A673 (cell line): ENCODE results near the gene CD300LF. TPM values are rescaled to one million over a fixed set of nuclear protein-coding genes. Genes with fewer than 3 reads are reported as not detected.

ENCODE experiments used
- BruUV-seq: library from RNA; stranded (reverse); fragments of 400-500 nt; replicated peaks from 2 replicates; lab custom pipeline; 2021; lab: Mats Ljungman, UMichigan
- CTCF ChIA-PET: fragments of 300-600 bp; sonication (Branson Sonifier 250); formaldehyde crosslinking; loops from one replicate; lab custom pipeline; 2022; ENCODE audit warnings: antibody characterized with exemption; lab: Charles Lee
- POLR2A ChIA-PET: fragments of 300-600 bp; sonication (Branson Sonifier 250); formaldehyde crosslinking; loops from one replicate; lab custom pipeline; 2022; ENCODE audit warnings: antibody characterized with exemption; ENCODE audit not compliant: low non-redundant PET; lab: Charles Lee
- DNase-seq: peaks from one replicate; pipeline ENCODE4 v3.0.0-alpha.2; 2015; ENCODE audit warnings: low spot score
- H3K27ac ChIP-seq: fragments of 200-600 bp; sonication (generic); 2 replicates; pipeline ENCODE4 v1.5.1; 2016; ENCODE audit warnings: mixed run types, low read depth, mild to moderate bottlenecking, mixed read lengths, antibody characterized with exemption, low read length; ENCODE audit not compliant: poor library complexity, severe bottlenecking
- H3K27me3 ChIP-seq: fragments of 200-600 bp; sonication (generic); replicated peaks from 2 replicates; pipeline ENCODE4 v1.6.1; 2017; ENCODE audit warnings: mixed run types, low read depth, mild to moderate bottlenecking, mixed read lengths, antibody characterized with exemption, low read length; ENCODE audit not compliant: insufficient read depth, poor library complexity
- H3K36me3 ChIP-seq: fragments of 200-600 bp; sonication (generic); 2 replicates; pipeline ENCODE4 v1.6.1; 2016; ENCODE audit warnings: mixed run types, mild to moderate bottlenecking, mixed read lengths, antibody characterized with exemption, low read length; ENCODE audit not compliant: insufficient read depth, poor library complexity, severe bottlenecking
- H3K4me1 ChIP-seq: fragments of 200-600 bp; sonication (generic); 2 replicates; pipeline ENCODE4 v1.6.1; 2017; ENCODE audit warnings: mixed run types, mild to moderate bottlenecking, mixed read lengths, antibody characterized with exemption, low read length; ENCODE audit not compliant: insufficient read depth, poor library complexity, severe bottlenecking
- H3K4me3 ChIP-seq: fragments of 200-600 bp; sonication (generic); 2 replicates; pipeline ENCODE4 v1.5.1; 2016; ENCODE audit warnings: low read depth, mixed run types, mild to moderate bottlenecking, mixed read lengths, low read length; ENCODE audit not compliant: poor library complexity, severe bottlenecking
- H3K9me3 ChIP-seq: fragments of 200-600 bp; sonication (generic); 2 replicates; pipeline ENCODE4 v1.6.1; 2016; ENCODE audit warnings: mixed run types, low read depth, mild to moderate bottlenecking, mixed read lengths, antibody characterized with exemption, low read length; ENCODE audit not compliant: poor library complexity, severe bottlenecking
- CTCF ChIP-seq: fragments of 300-800, 200-600 bp; sonication (generic); conservative IDR thresholded peaks from 2 replicates; pipeline ENCODE4 v1.5.1; 2017; ENCODE audit warnings: low read depth, mild to moderate bottlenecking, antibody characterized with exemption, low read length, moderate library complexity, mixed read lengths
- EZH2 ChIP-seq: fragments of 200-600 bp; sonication (generic); IDR thresholded peaks from 2 replicates; pipeline ENCODE4 v1.6.1; 2017; ENCODE audit warnings: borderline replicate concordance, low read depth, mild to moderate bottlenecking, mixed read lengths, antibody characterized with exemption, low read length; ENCODE audit not compliant: poor library complexity, severe bottlenecking
- intact Hi-C: fragments of 100-400 bp; cut with micrococcal nuclease; formaldehyde crosslinking; loops from one replicate; pipeline ENCODE4 v1.10.0; 2022; ENCODE audit not compliant: unreplicated experiment
- total RNA-seq: library from RNA; stranded (reverse); gene quantifications from 2 replicates; pipeline ENCODE4 v1.2.3, GENCODE V29; 2021

Gene CD300LF
- total RNA-seq, 1 experiment from 2014 or later, result not detected

- no peak for DNase-seq
- intact Hi-C loops, result no loop called here
- Histone ChIP-seq H3K27ac (no peak overlapping the region), H3K9me3 (no peaks in the 10 kb centered on the region), H3K27me3 (no peaks in the 10 kb centered on the region), H3K36me3 (no peaks in the 10 kb centered on the region), H3K4me3 (no peak overlapping the region), H3K4me1 (peaks cover 47% of the 10 kb centered on the region)
- TF ChIP-seq CTCF, result no peak
- no peak for TF ChIP-seq EZH2
- ChIA-PET CTCF (no interaction called here), POLR2A (no interaction called here)
- no TSS peak for BruUV-seq
Observed at GRCh38 chr17:74756891-74757290, 44.2 kb upstream of the CD300LF start.

GRCh38 chr17:74755533-74755932 lies 42.8 kb upstream of the CD300LF start:
- ChIA-PET CTCF (no interaction called here), POLR2A (no interaction called here)
- Histone ChIP-seq H3K27ac (no peak overlapping the region), H3K4me3 (no peak overlapping the region), H3K36me3 (no peaks in the 10 kb centered on the region), H3K9me3 (no peaks in the 10 kb centered on the region), H3K4me1 (peaks cover 39% of the 10 kb centered on the region), H3K27me3 (no peaks in the 10 kb centered on the region)
- DNase-seq, result no peak
- intact Hi-C loops, result no loop called here
- BruUV-seq, result no TSS peak
- TF ChIP-seq EZH2, result no peak

- Histone ChIP-seq H3K4me3 (no peak overlapping the region), H3K27ac (no peak overlapping the region), H3K4me1 (peaks cover 32% of the 10 kb centered on the region), H3K36me3 (no peaks in the 10 kb centered on the region), H3K27me3 (no peaks in the 10 kb centered on the region), H3K9me3 (no peaks in the 10 kb centered on the region)
- no TSS peak for BruUV-seq
- ChIA-PET CTCF (interaction anchor here (0.6 kb wide), 1 partner anchor 14 kb away, joined by 7 read pairs; no protein-coding TSS in a partner anchor), POLR2A (no interaction called here)
- no peak for DNase-seq
- intact Hi-C loops, result no loop called here
- TF ChIP-seq EZH2, result no peak
- no peak for TF ChIP-seq CTCF
Observed at GRCh38 chr17:74754832-74755231, 42.1 kb upstream of the CD300LF start.

GRCh38 chr17:74752822-74753401 lies 40.2 kb upstream of the CD300LF start:
- CTCF ChIA-PET, result no interaction called here
- H3K27me3 ChIP-seq, result no peaks in the 10 kb centered on the region
- no peaks in the 10 kb centered on the region for H3K9me3 ChIP-seq
- POLR2A ChIA-PET, result no interaction called here
- TF ChIP-seq EZH2, result no peak
- no peak for TF ChIP-seq CTCF
- intact Hi-C loops, result no loop called here
- no peak overlapping the region for H3K27ac ChIP-seq
- no peak overlapping the region for H3K4me3 ChIP-seq
- no peak for DNase-seq
- no peaks in the 10 kb centered on the region for H3K36me3 ChIP-seq
- H3K4me1 ChIP-seq, result peaks cover 13% of the 10 kb centered on the region
- BruUV-seq, result no TSS peak
